IMR-90 (cell line): ENCODE results near the gene RPL10. TPM values are rescaled to one million over a fixed set of nuclear protein-coding genes. Genes with fewer than 3 reads are reported as not detected.

ENCODE experiments used
- ATAC-seq: fragments of 200-7000 bp; cut with Tn5 transposase; 2 replicates; pipeline ENCODE4 v1.9.1; 2020; ENCODE audit warnings: low read depth, mild to moderate bottlenecking, moderate library complexity
- BruUV-seq: library from RNA; stranded (reverse); fragments of 400-500 nt; replicated peaks from 2 replicates; lab custom pipeline; 2021; lab: Mats Ljungman, UMichigan
- CTCF ChIA-PET: fragments of 300-600 bp; formaldehyde crosslinking; extraction: SDS; loops from one replicate; lab custom pipeline; 2021; ENCODE audit warnings: antibody characterized with exemption; lab: Yijun Ruan, JAX
- POLR2A ChIA-PET: fragments of 300-600 bp; sonication (Branson Sonifier 250); formaldehyde crosslinking; loops from one replicate; lab custom pipeline; 2022; ENCODE audit warnings: antibody characterized with exemption; ENCODE audit not compliant: unreplicated experiment; lab: Charles Lee
- DNase-seq: peaks from one replicate; pipeline ENCODE4 v3.0.0; 2013
- H2AFZ ChIP-seq: replicated peaks from 2 replicates; pipeline ENCODE3; 2013; ENCODE audit warnings: low read length, mild to moderate bottlenecking; ENCODE audit not compliant: poor library complexity
- H2AK5ac ChIP-seq: 2 replicates; pipeline ENCODE4 v1.6.1; 2013; ENCODE audit warnings: low read depth, low read length, inconsistent platforms
- H2AK9ac ChIP-seq: replicated peaks from 2 replicates; pipeline ENCODE3; 2013; ENCODE audit warnings: mild to moderate bottlenecking, low read depth, low read length, moderate library complexity; ENCODE audit not compliant: poor library complexity
- H2BK120ac ChIP-seq: 2 replicates; pipeline ENCODE4 v1.6.1; 2013; ENCODE audit warnings: low read depth, low read length, inconsistent platforms
- H2BK15ac ChIP-seq: 3 replicates; pipeline ENCODE4 v1.6.1; 2013; ENCODE audit warnings: low read depth, low read length, inconsistent platforms
- H2BK20ac ChIP-seq: 2 replicates; pipeline ENCODE4 v1.6.1; 2013; ENCODE audit warnings: low read depth, mild to moderate bottlenecking, inconsistent platforms, low read length, moderate library complexity
- H2BK5ac ChIP-seq: 2 replicates; pipeline ENCODE4 v1.6.1; 2013; ENCODE audit warnings: mild to moderate bottlenecking, low read depth, low read length, inconsistent platforms; ENCODE audit not compliant: poor library complexity, severe bottlenecking
- H3K14ac ChIP-seq: replicated peaks from 2 replicates; pipeline ENCODE4 v1.6.1; 2013; ENCODE audit warnings: low read depth, low read length, inconsistent platforms
- H3K18ac ChIP-seq: 2 replicates; pipeline ENCODE4 v1.6.1; 2013; ENCODE audit warnings: low read depth, low read length, control low read depth
- H3K23ac ChIP-seq: 2 replicates; pipeline ENCODE4 v1.6.1; 2013; ENCODE audit warnings: low read depth, low read length, inconsistent platforms
- H3K27ac ChIP-seq: 2 replicates; pipeline ENCODE4 v1.5.1; 2013; ENCODE audit warnings: mild to moderate bottlenecking, control low read depth, low read length; ENCODE audit not compliant: insufficient read depth
- H3K27me3 ChIP-seq: 2 replicates; pipeline ENCODE4 v1.6.1; 2013; ENCODE audit warnings: low read length; ENCODE audit not compliant: control insufficient read depth, insufficient read depth
- H3K36me3 ChIP-seq: 2 replicates; pipeline ENCODE4 v1.6.1; 2013; ENCODE audit warnings: low read length, mixed read lengths; ENCODE audit not compliant: control insufficient read depth, insufficient read depth
- H3K4ac ChIP-seq: 2 replicates; pipeline ENCODE4 v1.6.1; 2013; ENCODE audit warnings: low read depth, low read length, inconsistent platforms
- H3K4me1 ChIP-seq: 2 replicates; pipeline ENCODE4 v1.6.1; 2013; ENCODE audit warnings: low read length, mixed read lengths; ENCODE audit not compliant: control insufficient read depth, insufficient read depth
- H3K4me2 ChIP-seq: 2 replicates; pipeline ENCODE4 v1.6.1; 2013; ENCODE audit warnings: low read depth, mild to moderate bottlenecking, control low read depth, low read length, moderate library complexity
- H3K4me3 ChIP-seq: 2 replicates; pipeline ENCODE4 v1.5.1; 2013; ENCODE audit warnings: low read depth, mild to moderate bottlenecking, control low read depth, low read length, moderate library complexity; ENCODE audit not compliant: insufficient read depth
- H3K56ac ChIP-seq: 2 replicates; pipeline ENCODE4 v1.6.1; 2013; ENCODE audit warnings: low read length, inconsistent platforms; ENCODE audit not compliant: insufficient read depth; ENCODE audit errors: extremely low read depth
- H3K79me1 ChIP-seq, 2 experiments: 2 replicates each; pipeline ENCODE4 v1.6.1; 2013; ENCODE audit warnings: low read length in 2 of 2, inconsistent platforms in 1 of 2, low read depth in 1 of 2
- H3K9ac ChIP-seq: 2 replicates; pipeline ENCODE4 v1.6.1; 2013; ENCODE audit warnings: low read depth, low read length, control low read depth
- H3K9me1 ChIP-seq: 2 replicates; pipeline ENCODE4 v1.6.1; 2013; ENCODE audit warnings: low read length, inconsistent platforms; ENCODE audit not compliant: insufficient read depth
- H3K9me3 ChIP-seq: 2 replicates; pipeline ENCODE4 v1.6.1; 2013; ENCODE audit warnings: low read length; ENCODE audit not compliant: control insufficient read depth, insufficient read depth
- H4K20me1 ChIP-seq: 2 replicates; pipeline ENCODE4 v1.6.1; 2013; ENCODE audit warnings: low read length, inconsistent platforms; ENCODE audit not compliant: insufficient read depth
- H4K5ac ChIP-seq: 2 replicates; pipeline ENCODE4 v1.6.1; 2013; ENCODE audit warnings: mild to moderate bottlenecking, low read depth, low read length, control low read depth
- H4K8ac ChIP-seq, 2 experiments: 2 replicates each; pipeline ENCODE4 v1.6.1; 2013; ENCODE audit warnings: low read depth in 2 of 2, low read length in 2 of 2, control low read depth in 1 of 2, inconsistent platforms in 1 of 2
- H4K91ac ChIP-seq: 2 replicates; pipeline ENCODE4 v1.6.1; 2013; ENCODE audit warnings: low read depth, low read length, inconsistent platforms; ENCODE audit not compliant: insufficient read depth
- CEBPB ChIP-seq: IDR thresholded peaks from 2 replicates; pipeline ENCODE4 v1.6.1; 2012; ENCODE audit warnings: low read depth, low read length, improper control_type of control experiment
- FOS ChIP-seq: fragments of 150-350 bp; IDR thresholded peaks from 2 replicates; pipeline ENCODE4 v1.6.1; 2016; ENCODE audit warnings: low read depth, low read length
- RAD21 ChIP-seq: IDR thresholded peaks from 2 replicates; pipeline ENCODE4 v1.6.1; 2012; ENCODE audit warnings: low read length, improper control_type of control experiment
- WGBS, 2 experiments: methylation state at CpG; one replicate each; pipeline versions ENCODE4 v1.1.5 to v1.1.7; 2013; ENCODE audit warnings: missing lambda C conversion rate in 2 of 2; ENCODE audit not compliant: insufficient read length in 1 of 2; ENCODE audit errors: extremely low coverage in 2 of 2; 5-methylcytosine and 5-hydroxymethylcytosine counted together
- dilution Hi-C: fragments of 300-500 bp; cut with HindIII; formaldehyde crosslinking; loops from one replicate; pipeline ENCODE4 v1.14.3; 2018; ENCODE audit warnings: low sequenced_read_pairs; ENCODE audit not compliant: unreplicated experiment
- in situ Hi-C: fragments of 300-500 bp; cut with MboI; formaldehyde crosslinking; loops from 3 replicates; pipeline ENCODE4 v1.14.3; 2019; ENCODE audit warnings: low sequenced_read_pairs, inconsistent platforms, mixed read lengths
- intact Hi-C: fragments of 100-400 bp; cut with micrococcal nuclease; formaldehyde crosslinking; loops from 2 replicates; pipeline ENCODE4 v1.10.0; 2022
- polyA plus RNA-seq, 3 experiments: library from polyadenylated mRNA; depleted of rRNA; stranded (reverse); fragments of >200 nt; gene quantifications; 2 replicates each; pipeline ENCODE4 v1.2.3, GENCODE V29; 2012; ENCODE audit warnings: low replicate concordance in 1 of 3
- total RNA-seq: library from RNA; depleted of rRNA; stranded (reverse); fragments of >200 nt; gene quantifications from 2 replicates; pipeline ENCODE4 v1.2.3, GENCODE V29; 2012

RPL10 gene
- total and polyA plus RNA-seq, 2 of the 4 experiments (the other 2 are of a cell fraction), result 1,582 to 7,467 TPM

DNA sequence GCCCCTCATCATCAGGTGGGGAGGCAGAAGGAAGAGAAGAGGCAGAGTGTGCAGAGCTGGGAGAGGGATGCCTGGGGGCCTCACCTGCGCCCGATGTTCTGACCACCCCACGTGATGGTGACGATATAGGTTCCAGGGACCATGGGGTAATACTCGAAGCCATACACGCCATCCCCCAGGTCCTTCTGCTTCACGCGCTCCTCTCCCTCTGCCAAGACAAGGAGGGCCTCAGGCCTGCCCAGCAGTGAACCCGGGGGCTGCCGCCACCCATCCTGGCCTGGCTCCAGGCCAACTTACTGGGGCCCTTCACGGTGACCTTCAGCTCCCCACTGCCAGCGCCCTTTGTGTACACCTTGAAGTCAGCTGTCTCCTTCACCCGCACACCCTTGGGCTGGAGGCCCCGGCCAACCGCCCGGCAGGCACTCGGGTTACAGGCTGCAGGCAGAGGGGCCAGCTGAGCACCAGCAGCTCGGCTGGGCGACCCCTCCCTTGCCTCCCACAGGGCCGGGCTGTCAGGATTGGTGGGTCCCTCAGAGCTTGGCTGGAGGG is 33.1 kb upstream of the RPL10 start:
- H2AK9ac ChIP-seq, result no peak overlapping the region
- ATAC-seq (no peak), DNase-seq (no peak)
- in situ Hi-C loops (no loop called here), dilution Hi-C loops (no loop called here), intact Hi-C loops (no loop called here)
- H2AFZ ChIP-seq, result no peak overlapping the region
- H4K20me1 ChIP-seq, result peaks cover 96% of the 10 kb centered on the region
- peaks cover 7% of the 10 kb centered on the region for H3K4me1 ChIP-seq
- H2BK15ac ChIP-seq, result no peak overlapping the region
- H3K27me3 ChIP-seq, result no peaks in the 10 kb centered on the region
- H3K18ac ChIP-seq, result no peak overlapping the region
- no peak overlapping the region for H3K4me2 ChIP-seq
- H3K4me3 ChIP-seq, result no peak overlapping the region
- H2BK20ac ChIP-seq, result no peak overlapping the region
- BruUV-seq, result no TSS peak
- no peak overlapping the region for H2BK5ac ChIP-seq
- H3K9ac ChIP-seq, result no peak overlapping the region
- WGBS, 2 experiments, result 95% methylated on average over 7 of the region's 20 CpGs; no CpG with 5 or more reads in 1 of the 2 experiments
- TF ChIP-seq CEBPB (no peak), FOS (no peak), RAD21 (no peak)
- ChIA-PET CTCF (no interaction called here), POLR2A (no interaction called here)
- peaks cover 84% of the 10 kb centered on the region for H3K36me3 ChIP-seq
- H2AK5ac ChIP-seq, result no peak overlapping the region
- H4K8ac ChIP-seq, result no peak overlapping the region
- H3K9me3 ChIP-seq, result no peaks in the 10 kb centered on the region
- H3K79me1 ChIP-seq, result peaks cover 0 to 24% of the 10 kb centered on the region in 2 experiments; a peak in 1 of 4 replicates
- H4K5ac ChIP-seq, result no peak overlapping the region
- no peaks in the 10 kb centered on the region; the same call in 1 of the 2 replicates for H3K9me1 ChIP-seq
- H3K56ac ChIP-seq, result no peak overlapping the region
- no peak overlapping the region for H3K14ac ChIP-seq
- no peak overlapping the region for H2BK120ac ChIP-seq
- no peak overlapping the region for H3K23ac ChIP-seq
- no peak overlapping the region for H4K91ac ChIP-seq
- H3K4ac ChIP-seq, result no peak overlapping the region
- H3K27ac ChIP-seq, result no peak overlapping the region
